Prostate gland (tissue), 2 donors: ENCODE results near the gene KCND3.

Source experiments
- POLR2A ChIP-seq: fragments of 450-650 bp; IDR thresholded peaks from one replicate; pipeline ENCODE4 v1.6.1; 2016; ENCODE audit warnings: antibody characterized with exemption, mild to moderate bottlenecking
- POLR2AphosphoS5 ChIP-seq: sonication (generic); formaldehyde crosslinking; IDR thresholded peaks from one replicate; pipeline ENCODE4 v1.6.1; 2017; ENCODE audit warnings: antibody characterized with exemption
- TF ChIP-seq, protein P1 (sequence below), 4 experiments: fragments of 200-600 bp in 2 of 4; fragments of 450-650 bp in 2 of 4; sonication (generic) in 2 of 4; IDR thresholded peaks; 1 replicate in 3 of 4; 2 replicates in 1 of 4; pipeline ENCODE4 v1.5.1; 2016 to 2019; ENCODE audit warnings: antibody characterized with exemption in 4 of 4, mild to moderate bottlenecking in 2 of 4, moderate library complexity in 2 of 4

DNA sequence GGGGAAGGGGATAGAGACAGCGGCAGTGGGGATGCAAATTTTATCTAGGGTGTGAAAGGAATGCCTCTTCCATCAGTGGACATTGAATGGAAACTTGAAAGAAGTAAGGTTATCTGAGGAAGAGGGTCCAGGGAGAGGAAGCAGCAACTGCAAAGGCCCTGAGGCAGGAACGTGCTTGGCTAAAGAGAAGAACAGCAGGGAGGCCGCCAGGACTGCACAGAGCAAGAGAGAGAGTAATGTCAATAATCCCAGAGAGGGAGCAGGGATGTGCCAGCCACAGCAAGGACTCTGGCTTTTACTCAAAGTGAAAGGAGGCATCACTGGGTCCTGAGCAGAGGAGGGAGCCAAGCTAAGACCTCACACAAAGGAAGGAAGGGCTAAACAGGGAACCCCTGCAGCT, 50.9 kb downstream of the KCND3 start:
- TF ChIP-seq, protein P1, sequence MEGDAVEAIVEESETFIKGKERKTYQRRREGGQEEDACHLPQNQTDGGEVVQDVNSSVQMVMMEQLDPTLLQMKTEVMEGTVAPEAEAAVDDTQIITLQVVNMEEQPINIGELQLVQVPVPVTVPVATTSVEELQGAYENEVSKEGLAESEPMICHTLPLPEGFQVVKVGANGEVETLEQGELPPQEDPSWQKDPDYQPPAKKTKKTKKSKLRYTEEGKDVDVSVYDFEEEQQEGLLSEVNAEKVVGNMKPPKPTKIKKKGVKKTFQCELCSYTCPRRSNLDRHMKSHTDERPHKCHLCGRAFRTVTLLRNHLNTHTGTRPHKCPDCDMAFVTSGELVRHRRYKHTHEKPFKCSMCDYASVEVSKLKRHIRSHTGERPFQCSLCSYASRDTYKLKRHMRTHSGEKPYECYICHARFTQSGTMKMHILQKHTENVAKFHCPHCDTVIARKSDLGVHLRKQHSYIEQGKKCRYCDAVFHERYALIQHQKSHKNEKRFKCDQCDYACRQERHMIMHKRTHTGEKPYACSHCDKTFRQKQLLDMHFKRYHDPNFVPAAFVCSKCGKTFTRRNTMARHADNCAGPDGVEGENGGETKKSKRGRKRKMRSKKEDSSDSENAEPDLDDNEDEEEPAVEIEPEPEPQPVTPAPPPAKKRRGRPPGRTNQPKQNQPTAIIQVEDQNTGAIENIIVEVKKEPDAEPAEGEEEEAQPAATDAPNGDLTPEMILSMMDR (IDR thresholded peaks at IDR 0.05), result no peak
- TF ChIP-seq POLR2A, result no peak
- TF ChIP-seq POLR2AphosphoS5, result no peak
